SJCRH30 (cell line): ENCODE measurements around the gene SLC6A9. TPM values are rescaled to one million over a fixed set of nuclear protein-coding genes. Genes with fewer than 3 reads are reported as not detected.

Experiments used
- DNase-seq, 2 experiments: peaks; one replicate each; pipeline ENCODE4 v3.0.0-alpha.2; 2015 to 2020
- H3K27ac ChIP-seq: fragments of 250-450 bp; sonication (Bioruptor Pico); 2 replicates; pipeline ENCODE4 v1.5.1; 2020; ENCODE audit warnings: mild to moderate bottlenecking, moderate library complexity
- H3K27me3 ChIP-seq: fragments of 250-450 bp; sonication (Bioruptor Pico); 2 replicates; pipeline ENCODE4 v1.5.1; 2020; ENCODE audit warnings: mild to moderate bottlenecking, moderate library complexity
- H3K36me3 ChIP-seq: fragments of 250-450 bp; sonication (Bioruptor Pico); 2 replicates; pipeline ENCODE4 v1.5.1; 2020; ENCODE audit warnings: mild to moderate bottlenecking, moderate library complexity
- H3K4me1 ChIP-seq: fragments of 250-450 bp; sonication (Bioruptor Pico); 2 replicates; pipeline ENCODE4 v1.5.1; 2020; ENCODE audit warnings: mild to moderate bottlenecking, moderate library complexity
- H3K4me3 ChIP-seq: fragments of 250-450 bp; sonication (Bioruptor Pico); 2 replicates; pipeline ENCODE4 v1.5.1; 2020; ENCODE audit warnings: mild to moderate bottlenecking, moderate library complexity
- H3K9me3 ChIP-seq: fragments of 250-450 bp; sonication (Bioruptor Pico); replicated peaks from 2 replicates; pipeline ENCODE4 v1.5.1; 2020; ENCODE audit warnings: mild to moderate bottlenecking, moderate library complexity
- total RNA-seq: library from RNA; depleted of rRNA; stranded (reverse); fragments of >200 nt; shearing (Covaris generic); gene quantifications from 2 replicates; pipeline ENCODE4 v1.2.3, GENCODE V29; 2014

The SLC6A9 gene
- total RNA-seq, 1 experiment from 2014 or later: 0.51 TPM

DNA sequence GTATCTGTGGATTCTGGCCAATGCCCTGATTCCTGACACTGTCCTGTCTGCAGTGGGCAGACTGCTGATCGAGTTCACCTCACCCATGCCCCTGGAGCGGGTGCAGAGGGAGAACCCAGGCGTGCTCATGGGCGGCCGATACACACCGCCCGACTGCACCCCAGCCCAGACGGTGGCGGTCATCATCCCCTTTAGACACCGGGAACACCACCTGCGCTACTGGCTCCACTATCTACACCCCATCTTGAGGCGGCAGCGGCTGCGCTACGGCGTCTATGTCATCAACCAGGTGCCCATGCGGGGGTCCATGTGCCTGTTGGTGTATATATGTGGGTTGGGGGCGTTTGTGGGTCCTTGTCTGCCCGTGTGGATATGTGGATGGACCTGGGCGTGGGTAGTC lies 49.6 kb downstream of the SLC6A9 start:
- Histone ChIP-seq H3K27ac (no peak overlapping the region), H3K36me3 (peaks cover 13% of the 10 kb centered on the region), H3K9me3 (no peaks in the 10 kb centered on the region), H3K4me3 (no peak overlapping the region), H3K4me1 (peaks cover 7% of the 10 kb centered on the region; the same call in 1 of the 2 replicates), H3K27me3 (no peaks in the 10 kb centered on the region)
- DNase-seq: no peak

DNA sequence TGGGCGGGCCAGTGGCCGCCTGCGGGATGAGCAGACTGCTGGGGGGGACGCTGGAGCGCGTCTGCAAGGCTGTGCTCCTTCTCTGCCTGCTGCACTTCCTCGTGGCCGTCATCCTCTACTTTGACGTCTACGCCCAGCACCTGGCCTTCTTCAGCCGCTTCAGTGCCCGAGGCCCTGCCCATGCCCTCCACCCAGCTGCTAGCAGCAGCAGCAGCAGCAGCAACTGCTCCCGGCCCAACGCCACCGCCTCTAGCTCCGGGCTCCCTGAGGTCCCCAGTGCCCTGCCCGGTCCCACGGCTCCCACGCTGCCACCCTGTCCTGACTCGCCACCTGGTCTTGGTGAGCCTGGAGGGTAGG lies 50.1 kb downstream of the SLC6A9 start:
- Histone ChIP-seq H3K4me3 (no peak overlapping the region), H3K27ac (no peak overlapping the region), H3K4me1 (peaks cover 7% of the 10 kb centered on the region; the same call in 1 of the 2 replicates), H3K9me3 (no peaks in the 10 kb centered on the region), H3K27me3 (no peaks in the 10 kb centered on the region), H3K36me3 (peaks cover 17% of the 10 kb centered on the region)
- no peak for DNase-seq

DNA sequence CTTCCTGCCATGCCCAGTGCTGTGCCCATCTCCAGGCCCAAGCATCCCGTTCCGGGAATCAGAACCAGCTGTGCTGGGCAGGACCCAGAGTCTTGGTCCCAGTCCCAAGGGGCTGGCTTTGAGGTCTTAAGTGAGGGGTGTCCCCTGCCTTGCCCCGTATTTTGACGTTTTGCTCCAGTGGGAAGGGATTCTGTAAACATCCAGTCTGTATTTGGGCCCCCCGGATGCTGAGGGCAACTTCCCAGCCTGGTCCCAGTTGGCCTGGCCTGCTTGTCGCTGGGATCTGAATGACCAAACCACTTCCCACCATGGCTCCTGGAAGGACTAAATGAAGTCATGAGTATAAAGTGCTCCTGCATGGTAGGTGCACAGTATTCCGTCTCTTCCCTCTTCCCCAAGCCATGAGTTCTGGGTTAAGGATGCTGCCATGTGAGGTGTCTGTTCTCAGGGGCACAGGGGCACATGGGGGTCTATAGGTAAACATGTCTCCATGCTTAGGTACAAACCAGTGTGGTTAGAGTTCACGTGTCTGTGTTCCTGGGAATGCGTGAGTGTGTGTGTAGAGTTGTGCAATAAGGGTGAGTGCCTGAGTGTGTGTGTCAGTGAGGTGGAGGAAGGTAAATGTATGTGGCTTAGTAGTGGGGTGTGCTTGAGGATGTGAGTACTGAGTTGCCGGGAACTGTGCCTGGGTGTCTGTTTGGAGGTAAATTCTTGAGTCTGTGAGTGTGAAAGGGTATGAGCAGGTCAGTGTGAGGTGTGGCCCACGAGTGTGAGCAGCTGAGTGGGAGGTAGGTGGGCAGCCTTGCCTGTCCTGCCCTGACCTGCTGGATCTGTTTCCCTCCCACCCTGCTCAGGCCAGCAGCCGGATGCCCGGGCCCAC lies 50.8 kb downstream of the SLC6A9 start:
- no peak for DNase-seq
- Histone ChIP-seq H3K27ac (peak overlapping the region; percentile 53), H3K4me1 (peaks cover 7% of the 10 kb centered on the region; the same call in 1 of the 2 replicates), H3K36me3 (peaks cover 14% of the 10 kb centered on the region), H3K4me3 (peak overlapping the region; percentile 67), H3K9me3 (no peaks in the 10 kb centered on the region), H3K27me3 (no peaks in the 10 kb centered on the region)

DNA sequence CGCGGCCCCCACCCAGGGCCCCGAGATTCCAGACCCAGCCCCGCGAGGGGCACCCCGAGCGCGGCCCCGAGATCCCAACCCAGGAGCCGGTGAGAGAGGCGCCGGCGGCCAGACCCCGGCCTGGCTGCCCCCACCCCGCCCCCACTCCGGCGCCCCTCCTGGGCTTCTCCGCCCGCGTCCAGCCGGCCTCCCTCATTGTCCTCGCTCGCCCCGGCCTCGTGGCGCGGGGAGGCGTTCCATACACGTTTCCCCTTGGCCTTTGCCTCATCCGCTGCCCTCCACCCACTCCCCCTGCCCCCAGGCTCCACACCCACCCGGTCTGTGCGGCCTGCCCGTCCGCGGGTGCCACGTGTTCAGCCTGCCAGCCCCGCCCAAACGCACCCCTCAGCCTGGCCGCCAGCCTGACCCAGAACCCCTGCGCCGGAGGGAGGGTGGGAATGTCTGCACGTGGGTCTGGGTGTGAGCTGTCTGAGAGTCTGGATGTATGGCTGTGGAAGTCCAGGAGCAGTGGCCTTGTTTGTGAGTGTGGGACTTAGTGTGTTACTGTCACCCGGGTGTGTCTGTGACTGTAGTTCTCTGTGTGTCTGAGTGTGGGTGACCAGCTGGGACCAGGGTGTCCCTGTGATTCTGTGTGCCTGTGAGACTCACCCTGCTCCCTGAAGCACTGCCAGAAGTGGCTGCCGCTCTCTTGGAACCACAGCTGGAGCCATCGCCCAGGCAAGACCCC lies 51.6 kb downstream of the SLC6A9 start:
- peak; percentile 65 to 79 for DNase-seq
- no peaks in the 10 kb centered on the region for H3K9me3 ChIP-seq
- no peaks in the 10 kb centered on the region for H3K27me3 ChIP-seq
- peak overlapping the region; percentile 53 for H3K27ac ChIP-seq
- H3K4me1 ChIP-seq: peaks cover 7% of the 10 kb centered on the region; the same call in 1 of the 2 replicates
- peaks cover 12% of the 10 kb centered on the region for H3K36me3 ChIP-seq
- H3K4me3 ChIP-seq: peak overlapping the region; percentile 67

DNA sequence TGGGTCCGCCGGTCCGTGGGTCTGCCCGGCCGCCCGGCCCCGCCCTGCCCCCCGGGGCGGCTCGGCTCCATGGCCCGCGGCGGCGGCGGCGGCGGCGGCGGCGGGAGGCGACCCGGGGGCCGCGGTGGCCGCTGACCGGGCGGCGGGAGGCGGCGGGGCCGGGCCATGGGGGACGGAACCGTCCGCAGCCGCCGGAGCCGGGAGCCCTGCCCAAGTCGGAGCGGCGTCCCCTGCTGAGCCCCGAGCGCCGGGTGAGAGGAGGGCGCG lies 52.1 kb downstream of the SLC6A9 start:
- H3K27me3 ChIP-seq: no peaks in the 10 kb centered on the region
- H3K36me3 ChIP-seq: peaks cover 12% of the 10 kb centered on the region
- no peak for DNase-seq
- H3K4me3 ChIP-seq: peak overlapping the region; percentile 67
- peak overlapping the region; percentile 53 for H3K27ac ChIP-seq
- peaks cover 7% of the 10 kb centered on the region; the same call in 1 of the 2 replicates for H3K4me1 ChIP-seq
- H3K9me3 ChIP-seq: no peaks in the 10 kb centered on the region

DNA sequence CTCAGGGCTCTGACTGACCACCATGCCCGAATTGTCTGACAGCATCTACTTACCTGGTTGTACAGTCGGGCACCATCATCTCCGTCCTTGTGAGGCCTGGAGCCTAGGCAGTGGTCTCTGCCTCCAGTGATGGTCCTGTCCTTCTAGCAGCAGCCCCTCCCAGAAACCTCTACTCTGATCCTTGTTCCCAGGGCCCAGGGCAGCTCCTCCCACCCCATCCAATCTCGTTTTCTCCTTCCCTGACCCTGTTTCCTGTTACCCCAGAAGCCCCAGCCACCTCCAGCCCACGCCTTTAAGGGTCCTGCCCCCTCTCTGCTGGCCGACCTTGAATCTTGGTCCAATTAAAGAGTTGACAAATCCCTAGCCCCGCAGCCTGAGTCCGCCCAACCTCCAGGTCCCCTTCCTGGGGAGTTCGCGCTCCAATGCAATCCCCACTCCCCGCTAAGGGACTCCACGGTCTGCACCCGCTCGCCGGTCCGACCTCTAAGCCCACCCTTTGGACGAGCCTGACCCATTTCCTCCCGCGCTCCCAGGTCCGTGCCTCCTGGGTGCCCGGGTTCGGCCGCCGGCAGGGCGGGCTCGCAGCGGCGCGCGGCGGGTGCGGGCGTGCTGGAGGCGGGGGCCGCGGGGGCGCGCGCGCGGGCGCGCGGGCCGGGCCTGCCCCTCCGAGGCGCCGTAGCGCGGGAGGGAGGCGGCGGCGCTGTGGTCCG lies 52.6 kb downstream of the SLC6A9 start, which contains the start of gene B4GALT2:
TSS of gene B4GALT2 (plus strand) at position 660 of the 710 bp plus-strand sequence. CDS start 1,951 bp downstream, outside the sequence.
- peaks cover 12% of the 10 kb centered on the region for H3K36me3 ChIP-seq
- peak within 1 kb of the TSS; percentile 53 for H3K27ac ChIP-seq
- peak within 1 kb of the TSS; percentile 80 for H3K4me3 ChIP-seq
- H3K27me3 ChIP-seq: no peaks in the 10 kb centered on the region
- H3K4me1 ChIP-seq: peaks cover 7% of the 10 kb centered on the region; the same call in 1 of the 2 replicates
- H3K9me3 ChIP-seq: no peaks in the 10 kb centered on the region
- DNase-seq: peak; percentile 49 to 66

DNA sequence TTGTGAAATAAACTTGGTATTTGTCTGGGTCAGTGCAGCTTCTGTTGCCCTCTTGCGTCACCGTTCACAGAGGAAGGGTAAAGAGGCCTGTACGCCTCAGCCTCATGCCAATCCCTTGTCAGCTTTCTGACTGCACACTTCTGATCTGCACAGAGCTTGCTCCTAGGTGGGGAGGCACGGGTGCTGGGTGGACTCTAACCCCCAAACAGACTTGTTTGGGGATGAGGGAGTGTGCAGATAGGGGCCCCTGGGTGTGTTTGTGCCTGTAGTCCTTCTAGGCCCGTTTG lies 53.1 kb downstream of the SLC6A9 start:
- Histone ChIP-seq H3K27ac (no peak overlapping the region), H3K4me1 (peaks cover 7% of the 10 kb centered on the region; the same call in 1 of the 2 replicates), H3K36me3 (peaks cover 12% of the 10 kb centered on the region), H3K27me3 (no peaks in the 10 kb centered on the region), H3K9me3 (no peaks in the 10 kb centered on the region), H3K4me3 (peak overlapping the region; percentile 80)
- DNase-seq: no peak

DNA sequence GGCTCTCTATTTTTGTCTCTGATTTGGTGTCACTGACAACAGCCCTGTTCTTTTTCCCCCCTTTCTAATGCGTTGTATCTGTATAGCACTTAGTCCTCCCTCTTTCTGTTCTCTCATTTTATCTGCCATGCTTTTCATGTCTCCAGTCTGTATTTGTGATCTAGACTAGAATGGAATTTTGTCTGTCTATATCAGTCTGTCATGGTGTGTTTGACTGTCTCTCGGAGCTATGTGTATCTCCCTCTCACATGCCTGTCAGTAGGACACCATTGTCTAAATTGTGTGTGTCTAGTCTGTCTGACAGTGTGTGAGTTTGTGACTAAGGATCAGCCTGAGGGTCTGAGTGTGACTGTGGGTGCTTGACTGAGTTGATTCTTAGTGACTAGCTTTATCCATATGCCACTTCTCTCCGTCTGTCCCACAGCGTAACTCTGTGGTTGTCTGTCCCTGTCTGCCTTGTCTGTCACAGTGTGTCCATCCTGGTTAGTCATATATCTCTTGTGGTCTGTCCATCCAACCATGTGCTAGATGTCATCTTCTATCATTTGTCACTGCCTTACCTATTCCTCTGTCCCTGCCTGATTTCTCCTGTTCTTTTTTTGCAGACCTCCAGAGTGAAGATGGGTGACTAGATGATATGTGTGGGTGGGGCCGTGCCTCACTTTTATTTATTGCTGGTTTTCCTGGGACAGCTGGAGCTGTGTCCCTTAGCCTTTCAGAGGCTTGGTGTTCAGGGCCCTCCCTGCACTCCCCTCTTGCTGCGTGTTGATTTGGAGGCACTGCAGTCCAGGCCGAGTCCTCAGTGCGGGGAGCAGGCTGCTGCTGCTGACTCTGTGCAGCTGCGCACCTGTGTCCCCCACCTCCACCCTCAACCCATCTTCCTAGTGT lies 53.6 kb downstream of the SLC6A9 start:
- Histone ChIP-seq H3K4me1 (peaks cover 7% of the 10 kb centered on the region; the same call in 1 of the 2 replicates), H3K27me3 (no peaks in the 10 kb centered on the region), H3K36me3 (peaks cover 13% of the 10 kb centered on the region), H3K4me3 (no peak overlapping the region), H3K9me3 (no peaks in the 10 kb centered on the region), H3K27ac (no peak overlapping the region)
- no peak for DNase-seq

DNA sequence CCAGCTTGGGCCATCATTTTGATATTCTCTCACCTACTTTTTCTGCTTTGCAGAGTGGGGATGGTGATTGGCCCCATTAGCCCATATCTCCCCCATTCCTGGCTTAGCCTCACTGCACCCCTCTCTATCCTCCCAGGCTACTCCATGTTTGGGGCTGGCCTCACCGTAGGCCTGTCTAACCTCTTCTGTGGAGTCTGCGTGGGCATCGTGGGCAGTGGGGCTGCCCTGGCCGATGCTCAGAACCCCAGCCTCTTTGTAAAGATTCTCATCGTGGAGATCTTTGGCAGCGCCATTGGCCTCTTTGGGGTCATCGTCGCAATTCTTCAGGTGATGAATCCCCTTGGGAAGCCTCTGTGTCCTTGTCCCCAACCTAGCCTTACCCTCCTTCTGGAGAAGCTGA lies 54.4 kb downstream of the SLC6A9 start:
- Histone ChIP-seq H3K36me3 (peaks cover 20% of the 10 kb centered on the region), H3K4me1 (peaks cover 7% of the 10 kb centered on the region; the same call in 1 of the 2 replicates), H3K27ac (no peak overlapping the region), H3K4me3 (no peak overlapping the region), H3K27me3 (no peaks in the 10 kb centered on the region), H3K9me3 (no peaks in the 10 kb centered on the region)
- DNase-seq: no peak

DNA sequence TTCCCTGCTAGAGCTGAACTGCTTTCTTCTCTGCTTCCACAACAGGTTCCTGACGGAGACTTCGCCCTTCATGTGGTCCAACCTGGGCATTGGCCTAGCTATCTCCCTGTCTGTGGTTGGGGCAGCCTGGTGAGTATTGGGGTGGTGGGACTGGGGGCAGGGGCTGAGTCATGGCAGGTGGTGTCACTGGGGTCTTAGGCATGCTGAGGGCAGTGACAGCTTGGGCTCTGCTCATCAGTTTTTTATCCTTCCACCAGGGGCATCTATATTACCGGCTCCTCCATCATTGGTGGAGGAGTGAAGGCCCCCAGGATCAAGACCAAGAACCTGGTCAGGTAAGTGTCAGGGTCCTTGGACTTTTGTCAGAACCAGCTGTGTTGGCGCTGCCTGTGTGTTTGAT lies 55.2 kb downstream of the SLC6A9 start:
- DNase-seq: no peak
- peaks cover 7% of the 10 kb centered on the region; the same call in 1 of the 2 replicates for H3K4me1 ChIP-seq
- peaks cover 20% of the 10 kb centered on the region for H3K36me3 ChIP-seq
- peak overlapping the region; percentile 79 for H3K4me3 ChIP-seq
- H3K27ac ChIP-seq: no peak overlapping the region
- no peaks in the 10 kb centered on the region for H3K27me3 ChIP-seq
- H3K9me3 ChIP-seq: no peaks in the 10 kb centered on the region

DNA sequence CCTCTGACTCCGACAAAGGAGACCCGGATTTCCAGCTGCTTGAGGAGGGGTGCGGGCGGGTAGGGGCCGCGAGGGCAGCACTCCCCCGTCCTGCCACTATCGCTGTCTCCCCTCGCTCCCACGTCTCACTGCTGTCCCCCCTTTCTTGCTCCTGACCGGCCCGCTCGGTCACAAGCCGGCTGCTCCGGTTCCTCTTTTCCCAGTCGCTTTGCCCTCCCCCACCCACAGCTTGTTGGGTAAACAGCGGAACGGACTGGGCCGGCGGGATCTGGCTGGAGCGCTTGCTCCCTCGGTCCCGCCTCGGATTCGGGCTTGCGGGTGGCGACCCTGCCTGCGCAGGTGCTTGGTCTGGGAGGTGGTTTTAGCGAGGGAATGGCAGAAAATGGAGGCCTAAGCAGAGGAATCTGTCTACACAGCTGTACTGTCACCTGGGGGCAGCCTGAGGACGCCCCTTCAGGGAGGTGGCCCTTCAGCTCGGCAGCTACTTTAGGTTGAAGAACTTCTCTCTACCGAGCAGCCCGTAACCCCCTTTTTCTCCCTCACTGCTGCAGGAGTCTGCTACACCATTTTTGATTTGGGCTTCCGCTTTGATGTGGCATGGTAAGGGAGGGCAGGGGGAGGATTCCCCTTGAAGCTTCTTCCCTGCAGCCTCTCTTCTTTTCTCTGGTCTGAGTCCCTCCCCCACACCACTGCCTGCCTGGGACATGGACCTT lies 55.9 kb downstream of the SLC6A9 start:
- H3K27ac ChIP-seq: peak overlapping the region; percentile 59
- H3K4me3 ChIP-seq: peak overlapping the region; percentile 79
- no peaks in the 10 kb centered on the region for H3K27me3 ChIP-seq
- peaks cover 7% of the 10 kb centered on the region; the same call in 1 of the 2 replicates for H3K4me1 ChIP-seq
- H3K9me3 ChIP-seq: no peaks in the 10 kb centered on the region
- peaks cover 20% of the 10 kb centered on the region for H3K36me3 ChIP-seq
- peak; percentile 29 to 33 for DNase-seq

DNA sequence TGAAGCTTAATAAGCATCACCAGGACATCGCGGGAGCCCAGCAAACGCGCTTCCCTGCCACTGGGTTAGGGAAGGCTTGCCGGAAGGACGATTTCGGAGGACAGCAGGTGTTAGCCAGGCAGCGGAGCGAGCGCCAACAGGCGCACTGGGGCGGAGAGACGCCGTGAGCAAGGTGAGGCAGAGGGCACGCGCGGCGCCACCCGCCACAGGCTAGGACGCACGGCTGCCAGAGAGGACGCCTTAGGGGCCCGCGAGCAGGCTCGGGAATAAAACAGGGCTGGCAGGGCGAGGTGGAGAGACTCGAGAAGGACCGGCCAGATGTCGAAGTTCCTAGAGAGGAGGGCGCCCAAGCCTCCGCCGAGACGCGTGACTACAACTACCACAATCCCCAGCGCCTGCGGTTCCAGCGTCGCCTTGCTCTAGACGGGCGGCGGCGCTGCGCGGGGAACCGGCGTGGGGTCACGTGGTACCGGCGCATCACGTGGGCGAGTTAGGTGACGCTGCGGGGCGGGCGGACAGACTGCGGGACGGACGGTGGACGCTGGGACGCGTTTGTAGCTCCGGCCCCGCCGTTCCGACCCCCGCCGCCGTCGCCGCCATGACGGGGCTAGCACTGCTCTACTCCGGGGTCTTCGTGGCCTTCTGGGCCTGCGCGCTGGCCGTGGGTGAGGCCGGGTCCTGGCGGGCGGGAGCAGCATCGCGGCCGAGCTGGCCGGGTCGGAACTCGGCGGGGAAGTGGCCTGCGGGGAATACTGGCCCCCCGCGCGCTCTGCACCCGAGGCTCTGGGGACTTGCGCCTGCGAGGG lies 56.6 kb downstream of the SLC6A9 start, which contains the start of gene ATP6V0B:
TSS of gene ATP6V0B (plus strand) at position 518 of the 806 bp plus-strand sequence. CDS start at position 599, 81 bp downstream.
- Histone ChIP-seq H3K27ac (peak within 1 kb of the TSS; percentile 59), H3K9me3 (no peaks in the 10 kb centered on the region), H3K4me1 (peaks cover 3% of the 10 kb centered on the region; the same call in 1 of the 2 replicates), H3K27me3 (no peaks in the 10 kb centered on the region), H3K36me3 (peaks cover 20% of the 10 kb centered on the region), H3K4me3 (peak within 1 kb of the TSS; percentile 79)
- peak; percentile 97 to 98 for DNase-seq

DNA sequence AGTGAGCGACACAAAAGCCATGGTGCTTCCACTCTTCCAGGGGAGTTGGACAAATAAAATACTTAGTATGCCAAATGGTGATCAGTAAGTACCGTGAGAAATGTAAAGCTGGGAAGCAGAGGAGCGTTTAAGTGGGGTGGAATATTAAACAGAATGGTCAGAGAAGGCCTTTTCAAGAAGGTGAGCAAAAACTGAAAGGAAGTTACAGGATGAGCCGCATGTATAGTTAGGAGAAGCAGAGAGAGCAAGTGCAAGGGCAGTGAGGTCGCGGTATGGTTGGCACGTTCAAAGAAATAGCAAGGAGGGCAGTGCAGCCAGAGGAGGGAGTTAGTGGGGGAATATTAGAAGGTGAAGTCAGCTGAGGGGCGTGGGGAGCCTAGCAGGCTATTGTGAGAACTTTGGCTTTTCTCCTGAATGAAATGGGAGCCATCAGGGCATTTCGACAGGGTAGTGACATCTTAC lies 57.2 kb downstream of the SLC6A9 start:
- Histone ChIP-seq H3K36me3 (peaks cover 20% of the 10 kb centered on the region), H3K27me3 (no peaks in the 10 kb centered on the region), H3K9me3 (no peaks in the 10 kb centered on the region), H3K4me1 (peaks cover 3% of the 10 kb centered on the region; the same call in 1 of the 2 replicates), H3K27ac (peak overlapping the region; percentile 59), H3K4me3 (peak overlapping the region; percentile 79)
- DNase-seq: no peak
